K562 (cell line): Measurements from ENCODE around the gene TPD52L2. TPM values are rescaled to one million over a fixed set of nuclear protein-coding genes. Genes with fewer than 3 reads are reported as not detected.

Experiments
- ATAC-seq: fragments of 200-7000 bp; cut with Tn5 transposase; 3 replicates; pipeline ENCODE4 v1.9.1; 2020; ENCODE audit warnings: moderate library complexity
- BruUV-seq: library from RNA; stranded (reverse); fragments of 400-500 nt; replicated peaks from 2 replicates; lab custom pipeline; 2021; lab: Mats Ljungman, UMichigan
- CTCF ChIA-PET: fragments of 300-600 bp; formaldehyde crosslinking; extraction: SDS; loops from one replicate; lab custom pipeline; 2021; ENCODE audit warnings: low intra/inter-chr PET ratio; lab: Yijun Ruan, JAX
- POLR2A ChIA-PET: fragments of 300-600, 350-650 bp; sonication (Branson Sonifier 250); formaldehyde crosslinking; extraction: SDS; loops from one replicate; lab custom pipeline; 2021; ENCODE audit warnings: antibody characterized with exemption, inconsistent platforms; lab: Yijun Ruan, JAX
- DNase-seq, 4 experiments: peaks; one replicate each; pipeline versions ENCODE4 v3.0.0 to v3.0.0-alpha.2; 2011 to 2018; ENCODE audit warnings: low spot score in 3 of 4, mixed read lengths in 3 of 4; ENCODE audit errors: extremely low read depth in 1 of 4
- FAIRE-seq: peaks from 2 replicates; lab custom pipeline; 2011; peaks lifted over from hg19 to GRCh38; lab: Jason Lieb, UNC
- H2AFZ ChIP-seq: 2 replicates; pipeline ENCODE4 v1.6.0; 2011; ENCODE audit warnings: low read depth, low read length, control low read depth, inconsistent platforms
- H3K27ac ChIP-seq: fragments of 200-600 bp; 3 replicates; pipeline ENCODE4 v1.8.0; 2011; ENCODE audit warnings: low read depth, mild to moderate bottlenecking, control low read depth, inconsistent platforms, low read length, moderate library complexity, mixed read lengths; ENCODE audit errors: extremely low read depth
- H3K27me3 ChIP-seq, 2 experiments: fragments of 300-600 bp in 1 of 2; 2 replicates in 1 of 2; 3 replicates in 1 of 2; pipeline versions ENCODE4 v1.6.0 to v1.8.0; 2011; ENCODE audit warnings: inconsistent platforms in 2 of 2, low read length in 2 of 2, mild to moderate bottlenecking in 1 of 2, mixed read lengths in 1 of 2, moderate library complexity in 1 of 2; ENCODE audit not compliant: control insufficient read depth in 2 of 2, insufficient read depth in 2 of 2
- H3K36me3 ChIP-seq: fragments of 300-600 bp; 3 replicates; pipeline ENCODE4 v1.8.0; 2011; ENCODE audit warnings: mild to moderate bottlenecking, low read length, inconsistent platforms; ENCODE audit not compliant: control insufficient read depth, insufficient read depth
- H3K4me1 ChIP-seq, 2 experiments: fragments of 200-600 bp in 1 of 2; replicated peaks in 1 of 2; 2 replicates in 1 of 2; 3 replicates in 1 of 2; pipeline versions ENCODE4 v1.5.1 to v1.8.0; 2011; ENCODE audit warnings: inconsistent platforms in 2 of 2, low read length in 2 of 2, mild to moderate bottlenecking in 1 of 2, mixed read lengths in 1 of 2, moderate library complexity in 1 of 2; ENCODE audit not compliant: control insufficient read depth in 2 of 2, insufficient read depth in 2 of 2
- H3K4me2 ChIP-seq: 2 replicates; pipeline ENCODE4 v1.6.1; 2011; ENCODE audit warnings: low read length, control low read depth, inconsistent platforms, mixed read lengths; ENCODE audit not compliant: insufficient read depth
- H3K4me3 ChIP-seq: fragments of 200-600 bp; sonication (generic), shearing (Covaris generic); 2 replicates; pipeline ENCODE4 v1.5.1; 2016; ENCODE audit warnings: control low read depth, inconsistent platforms
- H3K79me2 ChIP-seq: fragments of 200-600 bp; 3 replicates; pipeline ENCODE4 v1.8.0; 2011; ENCODE audit warnings: low read length, inconsistent platforms; ENCODE audit not compliant: control insufficient read depth, insufficient read depth
- H3K9ac ChIP-seq, 2 experiments: 2 replicates each; pipeline versions ENCODE4 v1.6.0 to v1.6.1; 2011; ENCODE audit warnings: low read depth in 2 of 2, low read length in 2 of 2, control low read depth in 1 of 2, inconsistent platforms in 1 of 2, mild to moderate bottlenecking in 1 of 2, mixed read lengths in 1 of 2; ENCODE audit not compliant: insufficient read depth in 1 of 2
- H3K9me1 ChIP-seq: one replicate; pipeline ENCODE4 v1.6.0; 2011; ENCODE audit warnings: inconsistent platforms, mild to moderate bottlenecking, low read length, moderate library complexity; ENCODE audit not compliant: control insufficient read depth, insufficient read depth
- H3K9me3 ChIP-seq: replicated peaks from 2 replicates; pipeline ENCODE4 v1.5.1; 2011; ENCODE audit warnings: low read depth, low read length, inconsistent platforms; ENCODE audit not compliant: control insufficient read depth, insufficient read depth
- H4K20me1 ChIP-seq: replicated peaks from 2 replicates; pipeline ENCODE4 v1.6.1; 2011; ENCODE audit warnings: low read length, inconsistent platforms, mixed read lengths; ENCODE audit not compliant: control insufficient read depth, insufficient read depth
- HDAC8 ChIP-seq: fragments of 450-650 bp; IDR thresholded peaks from 2 replicates; pipeline ENCODE4 v1.6.1; 2016; ENCODE audit warnings: mild to moderate bottlenecking, missing genetic modification characterization, moderate library complexity, missing compliant biosample characterization
- MCM5 ChIP-seq: fragments of 450-650 bp; IDR thresholded peaks from 2 replicates; pipeline ENCODE4 v1.6.1; 2016; ENCODE audit warnings: low read depth
- NR4A1 ChIP-seq, 2 experiments: fragments of 250-450 bp in 1 of 2; fragments of 450-650 bp in 1 of 2; sonication (Bioruptor Pico) in 1 of 2; IDR thresholded peaks; 2 replicates each; pipeline versions ENCODE4 v1.4.0 to v1.6.1; 2016 to 2020; ENCODE audit warnings: mild to moderate bottlenecking in 2 of 2, missing compliant biosample characterization in 1 of 2, missing genetic modification characterization in 1 of 2, moderate library complexity in 1 of 2
- POLR2G ChIP-seq: fragments of 200-400 bp; formaldehyde crosslinking; IDR thresholded peaks from 2 replicates; pipeline ENCODE4 v1.6.1; 2017; ENCODE audit warnings: low read depth, mild to moderate bottlenecking, antibody characterized with exemption, low read length, moderate library complexity
- SMARCA4 ChIP-seq: fragments of 450-650 bp; IDR thresholded peaks from 2 replicates; pipeline ENCODE4 v1.6.1; 2016
- TFAP4 ChIP-seq: sonication (generic); formaldehyde crosslinking; IDR thresholded peaks from 2 replicates; pipeline ENCODE4 v1.8.0; 2022; ENCODE audit warnings: missing genetic modification reagents, mild to moderate bottlenecking, moderate library complexity, borderline replicate concordance
- THRAP3 ChIP-seq: fragments of 450-650 bp; IDR thresholded peaks from 2 replicates; pipeline ENCODE4 v1.6.1; 2016; ENCODE audit warnings: mild to moderate bottlenecking, inconsistent platforms, borderline replicate concordance
- whole genome bisulfite sequencing: fragments of 100-300 bp; shearing (Covaris generic); methylation state at CpG from one replicate; pipeline ENCODE4 v1.1.6; 2016; ENCODE audit warnings: low coverage, mixed read lengths; ENCODE audit not compliant: insufficient coverage; ENCODE audit errors: missing lambda C conversion rate; 5-methylcytosine and 5-hydroxymethylcytosine counted together
- in situ Hi-C: fragments of 300-500 bp; cut with MboI; formaldehyde crosslinking; loops from 4 replicates; pipeline ENCODE4 v1.15.0; 2018; ENCODE audit warnings: inconsistent platforms, mixed read lengths
- intact Hi-C: fragments of 100-400 bp; cut with micrococcal nuclease; formaldehyde crosslinking; loops from 2 replicates; pipeline ENCODE4 v1.14.2; 2022
- polyA plus RNA-seq, 8 experiments: library from polyadenylated mRNA; depleted of rRNA in 4 of 8; stranded (reverse) in 5 of 8; unstranded in 3 of 8; fragments of >200 nt; fragmentation: Nextera tagmentation in 2 of 8; fragmentation: Illumina TruSeq in 1 of 8; extraction: Ambion mirVana in 2 of 8; extraction: Trizol in 1 of 8; gene quantifications; 2 replicates each; pipeline versions ENCODE4 v1.2.1 to v1.2.3, GENCODE V29; 2011 to 2014; ENCODE audit warnings: inconsistent platforms in 1 of 8, missing spikeins in 1 of 8
- total RNA-seq, 7 experiments: library from RNA; depleted of rRNA in 6 of 7; stranded (reverse); fragments of >200 nt in 6 of 7; fragmentation: Illumina TruSeq in 2 of 7; extraction: Trizol in 2 of 7; gene quantifications; 2 replicates each; pipeline versions ENCODE4 v1.2.1 to v1.2.3, GENCODE V29; 2011 to 2021; ENCODE audit warnings: low replicate concordance in 1 of 7

TPD52L2 gene
- total and polyA plus RNA-seq, 9 of the 15 experiments (the other 6 are each of a cell fraction or from before 2014, with no cell fraction given): 1.9 to 117 (median 74.6) TPM

- H3K4me1 ChIP-seq: peaks cover 0 to 30% of the 10 kb centered on the region in 2 experiments; a peak in 2 of 5 replicates
- no peak for ATAC-seq
Observed at GRCh38 chr20:63930971-63931553, 66.0 kb downstream of the TPD52L2 start.

GRCh38 chr20:63931735-63932134, 66.7 kb downstream of the TPD52L2 start:
- no peak for ATAC-seq
- intact Hi-C loops: no loop called here
- no peaks in the 10 kb centered on the region; the same call in 2 of the 3 replicates for H3K79me2 ChIP-seq

More at GRCh38 chr20:63930971-63931553, 66.0 kb downstream of the TPD52L2 start:
- in situ Hi-C loops: no loop called here
- Histone ChIP-seq H3K79me2 (peaks cover 6% of the 10 kb centered on the region; the same call in 2 of the 3 replicates), H4K20me1 (peaks cover 4% of the 10 kb centered on the region; the same call in 1 of the 2 replicates), H3K9me3 (no peaks in the 10 kb centered on the region), H3K4me3 (no peak overlapping the region), H3K27ac (no peak overlapping the region), H3K4me2 (no peak overlapping the region), H3K9me1 (no peaks in the 10 kb centered on the region), H2AFZ (no peak overlapping the region), H3K36me3 (peaks cover 89% of the 10 kb centered on the region; the same call in 2 of the 3 replicates), H3K27me3 (no peaks in the 10 kb centered on the region), H3K9ac (peak overlapping the region in 1 of 2 experiments; percentile 78; a peak in 2 of 4 replicates)
- BruUV-seq: no TSS peak
- POLR2A ChIA-PET: interaction anchor here (0.6 kb wide), 1 partner anchor 280 kb away, joined by 3 read pairs; no protein-coding TSS in a partner anchor
- no peak for FAIRE-seq
- CTCF ChIA-PET: no interaction called here
- TF ChIP-seq NR4A1 (CRISPR knock-in tag; IDR thresholded peaks at IDR 0.05): no peak
- no peak for TF ChIP-seq NR4A1 (tag; IDR thresholded peaks at IDR 0.05)
- peak; percentile 24 for TF ChIP-seq POLR2G
- no peak for DNase-seq
- intact Hi-C loops: no loop called here
- WGBS: 93% methylated on average over 25 of the region's 37 CpGs

More at GRCh38 chr20:63931735-63932134, 66.7 kb downstream of the TPD52L2 start:
- DNase-seq: no peak
- H3K27ac ChIP-seq: no peak overlapping the region
- CTCF ChIA-PET: no interaction called here
- no peaks in the 10 kb centered on the region for H3K9me3 ChIP-seq
- peaks cover 88% of the 10 kb centered on the region; the same call in 2 of the 3 replicates for H3K36me3 ChIP-seq
- WGBS: 97% methylated on average over 13 of the region's 19 CpGs
- no peaks in the 10 kb centered on the region for H3K9me1 ChIP-seq
- no peak for FAIRE-seq
- no peak overlapping the region for H2AFZ ChIP-seq
- no peaks in the 10 kb centered on the region for H3K27me3 ChIP-seq
- H3K9ac ChIP-seq: no peak overlapping the region
- no peak overlapping the region for H3K4me2 ChIP-seq
- POLR2A ChIA-PET: interaction anchor here (0.6 kb wide), 2 partner anchors 62 to 281 kb away, joined by 3 read pairs; no protein-coding TSS in a partner anchor
- peaks cover 0 to 27% of the 10 kb centered on the region in 2 experiments; a peak in 2 of 5 replicates for H3K4me1 ChIP-seq
- no peak overlapping the region for H3K4me3 ChIP-seq
- in situ Hi-C loops: no loop called here
- BruUV-seq: no TSS peak
- peaks cover 4% of the 10 kb centered on the region; the same call in 1 of the 2 replicates for H4K20me1 ChIP-seq
- no peak for TF ChIP-seq TFAP4 (CRISPR knock-in tag)
- no peak for TF ChIP-seq THRAP3
- no peak for TF ChIP-seq MCM5
- no peak for TF ChIP-seq HDAC8 (tag)
- TF ChIP-seq SMARCA4: no peak
